Measurements from ENCODE around the gene PDE4DIP. TPM values are rescaled to one million over a fixed set of nuclear protein-coding genes. Genes with fewer than 3 reads are reported as not detected.
"Not testable (repeated sequence)": the region's sequence is repeated elsewhere in the genome, so short reads cannot be mapped to it uniquely, and the experiment has no call there.

PDE4DIP gene
- total RNA-seq, 2 experiments from 2014 or later = 21.0 to 21.9 TPM

GRCh38 chr1:149008326-149008725, 164.1 kb downstream of the PDE4DIP start:
- H3K9me3 Mint-ChIP-seq (ENCODE audit: low read depth); H3K36me3 Mint-ChIP-seq (ENCODE audit: low read depth); intact Hi-C loops (cut with DNase I, micrococcal nuclease); H3K4me1 Mint-ChIP-seq; CTCF ChIA-PET; H3K27ac Mint-ChIP-seq; ATAC-seq; DNase-seq; H3K27me3 Mint-ChIP-seq; POLR2A ChIA-PET; H3K4me3 Mint-ChIP-seq: not testable (repeated sequence)

- CTCF ChIA-PET; H3K4me3 Mint-ChIP-seq; DNase-seq; H3K4me1 Mint-ChIP-seq; H3K36me3 Mint-ChIP-seq (ENCODE audit: low read depth); POLR2A ChIA-PET; H3K27me3 Mint-ChIP-seq; ATAC-seq; intact Hi-C loops (cut with DNase I, micrococcal nuclease); H3K9me3 Mint-ChIP-seq (ENCODE audit: low read depth); H3K27ac Mint-ChIP-seq: not testable (repeated sequence)
These were observed 164.5 kb downstream of the PDE4DIP start for GRCh38 chr1:149008769-149009168.

- CTCF ChIA-PET; intact Hi-C loops (cut with DNase I, micrococcal nuclease); DNase-seq; H3K36me3 Mint-ChIP-seq (ENCODE audit: low read depth); H3K27ac Mint-ChIP-seq; H3K4me1 Mint-ChIP-seq; H3K27me3 Mint-ChIP-seq; POLR2A ChIA-PET; H3K9me3 Mint-ChIP-seq (ENCODE audit: low read depth); H3K4me3 Mint-ChIP-seq; ATAC-seq: not testable (repeated sequence)
These were observed 165.5 kb downstream of the PDE4DIP start for GRCh38 chr1:149009761-149010160.

- H3K4me1 Mint-ChIP-seq; ATAC-seq; intact Hi-C loops (cut with DNase I, micrococcal nuclease); H3K36me3 Mint-ChIP-seq (ENCODE audit: low read depth); H3K4me3 Mint-ChIP-seq; H3K9me3 Mint-ChIP-seq (ENCODE audit: low read depth); H3K27me3 Mint-ChIP-seq; H3K27ac Mint-ChIP-seq; DNase-seq; CTCF ChIA-PET; POLR2A ChIA-PET: not testable (repeated sequence)
These were observed 168.4 kb downstream of the PDE4DIP start for GRCh38 chr1:149012599-149012998.

GRCh38 chr1:149013513-149013912, 169.3 kb downstream of the PDE4DIP start:
- ATAC-seq; CTCF ChIA-PET; DNase-seq; intact Hi-C loops (cut with DNase I, micrococcal nuclease); H3K4me3 Mint-ChIP-seq; POLR2A ChIA-PET; H3K27me3 Mint-ChIP-seq; H3K27ac Mint-ChIP-seq; H3K36me3 Mint-ChIP-seq (ENCODE audit: low read depth); H3K9me3 Mint-ChIP-seq (ENCODE audit: low read depth); H3K4me1 Mint-ChIP-seq: not testable (repeated sequence)

- H3K27ac Mint-ChIP-seq; intact Hi-C loops (cut with DNase I, micrococcal nuclease); POLR2A ChIA-PET; H3K27me3 Mint-ChIP-seq; H3K9me3 Mint-ChIP-seq (ENCODE audit: low read depth); DNase-seq; H3K36me3 Mint-ChIP-seq (ENCODE audit: low read depth); ATAC-seq; H3K4me3 Mint-ChIP-seq; CTCF ChIA-PET; H3K4me1 Mint-ChIP-seq: not testable (repeated sequence)
These were observed 171.3 kb downstream of the PDE4DIP start for GRCh38 chr1:149015522-149015921.

GRCh38 chr1:149016626-149017025, 172.4 kb downstream of the PDE4DIP start:
- H3K4me3 Mint-ChIP-seq; H3K4me1 Mint-ChIP-seq; H3K27me3 Mint-ChIP-seq; H3K27ac Mint-ChIP-seq; intact Hi-C loops (cut with DNase I, micrococcal nuclease); DNase-seq; ATAC-seq; H3K9me3 Mint-ChIP-seq (ENCODE audit: low read depth); H3K36me3 Mint-ChIP-seq (ENCODE audit: low read depth); CTCF ChIA-PET; POLR2A ChIA-PET: not testable (repeated sequence)

GRCh38 chr1:149018577-149018976, 174.3 kb downstream of the PDE4DIP start:
- CTCF ChIA-PET; ATAC-seq; intact Hi-C loops (cut with DNase I, micrococcal nuclease); H3K36me3 Mint-ChIP-seq (ENCODE audit: low read depth); H3K27ac Mint-ChIP-seq; DNase-seq; H3K4me3 Mint-ChIP-seq; H3K27me3 Mint-ChIP-seq; H3K9me3 Mint-ChIP-seq (ENCODE audit: low read depth); POLR2A ChIA-PET; H3K4me1 Mint-ChIP-seq: not testable (repeated sequence)

GRCh38 chr1:149024327-149024726, 180.1 kb downstream of the PDE4DIP start:
- H3K4me3 Mint-ChIP-seq; ATAC-seq; H3K27me3 Mint-ChIP-seq; POLR2A ChIA-PET; H3K27ac Mint-ChIP-seq; DNase-seq; CTCF ChIA-PET; H3K36me3 Mint-ChIP-seq (ENCODE audit: low read depth); H3K9me3 Mint-ChIP-seq (ENCODE audit: low read depth); H3K4me1 Mint-ChIP-seq; intact Hi-C loops (cut with DNase I, micrococcal nuclease): not testable (repeated sequence)

GRCh38 chr1:149033916-149034315, 189.7 kb downstream of the PDE4DIP start:
- H3K4me3 Mint-ChIP-seq; POLR2A ChIA-PET; intact Hi-C loops (cut with DNase I, micrococcal nuclease); H3K36me3 Mint-ChIP-seq (ENCODE audit: low read depth); H3K27ac Mint-ChIP-seq; H3K4me1 Mint-ChIP-seq; DNase-seq; CTCF ChIA-PET; ATAC-seq; H3K9me3 Mint-ChIP-seq (ENCODE audit: low read depth); H3K27me3 Mint-ChIP-seq: not testable (repeated sequence)

GRCh38 chr1:149043056-149043455, 198.8 kb downstream of the PDE4DIP start:
- H3K9me3 Mint-ChIP-seq (ENCODE audit: low read depth); H3K27ac Mint-ChIP-seq; POLR2A ChIA-PET; H3K4me3 Mint-ChIP-seq; ATAC-seq; CTCF ChIA-PET; DNase-seq; H3K36me3 Mint-ChIP-seq (ENCODE audit: low read depth); H3K27me3 Mint-ChIP-seq; H3K4me1 Mint-ChIP-seq; intact Hi-C loops (cut with DNase I, micrococcal nuclease): not testable (repeated sequence)

GRCh38 chr1:149064611-149065010, 220.4 kb downstream of the PDE4DIP start:
- intact Hi-C loops (cut with DNase I, micrococcal nuclease); H3K27ac Mint-ChIP-seq: not testable (repeated sequence)

GRCh38 chr1:149075505-149076127, 231.4 kb downstream of the PDE4DIP start:
- ATAC-seq; H3K27ac Mint-ChIP-seq; H3K4me1 Mint-ChIP-seq; intact Hi-C loops (cut with DNase I, micrococcal nuclease); CTCF ChIA-PET; H3K9me3 Mint-ChIP-seq (ENCODE audit: low read depth); DNase-seq; H3K27me3 Mint-ChIP-seq; H3K4me3 Mint-ChIP-seq; H3K36me3 Mint-ChIP-seq (ENCODE audit: low read depth); POLR2A ChIA-PET: not testable (repeated sequence)

More at GRCh38 chr1:149064611-149065010, 220.4 kb downstream of the PDE4DIP start:
- ATAC-seq; CTCF ChIA-PET; POLR2A ChIA-PET; H3K27me3 Mint-ChIP-seq; H3K9me3 Mint-ChIP-seq (ENCODE audit: low read depth); H3K4me1 Mint-ChIP-seq; H3K4me3 Mint-ChIP-seq; DNase-seq: not testable (repeated sequence)
- H3K36me3 Mint-ChIP-seq (ENCODE audit: low read depth) = peaks cover 13% of the 10 kb centered on the region

Data from activated CD4-positive, alpha-beta T cell treated with anti-CD3 and anti-CD28 coated beads for 36 hours (primary cell).